Stomach (tissue), 4 donors: ENCODE measurements around the gene KDELR3.

Experiments used
- EP300 ChIP-seq: sonication (generic); formaldehyde crosslinking; IDR thresholded peaks from one replicate; pipeline ENCODE4 v1.6.1; 2017; ENCODE audit warnings: antibody characterized with exemption
- POLR2A ChIP-seq, 4 donors: fragments of 450-650 bp; IDR thresholded peaks; one replicate each; pipeline ENCODE4 v1.6.1; 2016; ENCODE audit warnings: antibody characterized with exemption in 4 of 4, control low read depth in 2 of 4, mild to moderate bottlenecking in 1 of 4, moderate library complexity in 1 of 4
- TF ChIP-seq, protein P1 (sequence below), 7 experiments: fragments of 450-650 bp in 4 of 7; fragments of 200-600 bp in 3 of 7; sonication (generic) in 3 of 7; IDR thresholded peaks; one replicate each; pipeline ENCODE4 v1.5.1; 2016 to 2019; ENCODE audit warnings: antibody characterized with exemption in 7 of 7, control low read depth in 2 of 7, mild to moderate bottlenecking in 1 of 7

DNA sequence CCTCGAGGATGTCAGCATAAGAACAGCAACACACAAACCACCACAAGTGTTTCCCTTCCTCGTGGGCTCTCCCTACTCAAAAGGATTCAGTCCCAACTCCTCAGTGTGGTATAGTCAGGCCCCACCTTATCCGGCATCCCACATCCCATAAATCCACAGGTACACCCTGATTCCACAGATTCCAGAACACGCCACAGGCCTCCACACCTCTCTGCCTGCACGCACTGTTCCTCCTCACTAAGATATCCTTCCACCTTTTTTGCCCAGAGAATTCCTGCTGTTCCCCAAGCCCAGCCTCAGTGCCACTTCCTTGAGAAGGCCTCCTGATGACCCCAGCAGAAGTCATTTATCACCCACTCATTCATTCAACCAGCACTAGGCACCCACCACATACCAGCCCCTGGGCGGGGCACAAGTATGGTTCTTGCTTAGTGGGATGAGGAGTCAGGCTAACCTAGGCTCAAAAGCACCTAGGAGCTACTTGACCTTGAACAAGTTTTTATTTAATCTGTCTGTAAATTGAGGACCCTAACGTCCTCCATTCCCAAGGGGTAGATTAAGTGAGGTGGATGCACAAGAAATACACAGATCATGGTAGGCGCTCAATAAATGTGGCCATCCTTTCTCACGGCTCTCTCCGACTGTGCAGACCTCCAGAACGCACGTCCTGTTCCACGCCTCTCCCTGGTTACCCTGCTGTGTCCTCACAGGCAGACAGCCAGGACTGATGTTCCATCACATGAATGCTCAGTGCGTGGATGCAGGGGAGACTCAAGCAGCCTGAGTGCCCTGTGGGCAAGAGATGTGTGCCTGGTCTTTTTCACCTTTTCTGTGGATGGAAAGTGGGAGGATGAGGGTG lies 10.8 kb upstream of the KDELR3 start:
- TF ChIP-seq, protein P1, sequence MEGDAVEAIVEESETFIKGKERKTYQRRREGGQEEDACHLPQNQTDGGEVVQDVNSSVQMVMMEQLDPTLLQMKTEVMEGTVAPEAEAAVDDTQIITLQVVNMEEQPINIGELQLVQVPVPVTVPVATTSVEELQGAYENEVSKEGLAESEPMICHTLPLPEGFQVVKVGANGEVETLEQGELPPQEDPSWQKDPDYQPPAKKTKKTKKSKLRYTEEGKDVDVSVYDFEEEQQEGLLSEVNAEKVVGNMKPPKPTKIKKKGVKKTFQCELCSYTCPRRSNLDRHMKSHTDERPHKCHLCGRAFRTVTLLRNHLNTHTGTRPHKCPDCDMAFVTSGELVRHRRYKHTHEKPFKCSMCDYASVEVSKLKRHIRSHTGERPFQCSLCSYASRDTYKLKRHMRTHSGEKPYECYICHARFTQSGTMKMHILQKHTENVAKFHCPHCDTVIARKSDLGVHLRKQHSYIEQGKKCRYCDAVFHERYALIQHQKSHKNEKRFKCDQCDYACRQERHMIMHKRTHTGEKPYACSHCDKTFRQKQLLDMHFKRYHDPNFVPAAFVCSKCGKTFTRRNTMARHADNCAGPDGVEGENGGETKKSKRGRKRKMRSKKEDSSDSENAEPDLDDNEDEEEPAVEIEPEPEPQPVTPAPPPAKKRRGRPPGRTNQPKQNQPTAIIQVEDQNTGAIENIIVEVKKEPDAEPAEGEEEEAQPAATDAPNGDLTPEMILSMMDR (IDR thresholded peaks at IDR 0.05): no peak
- TF ChIP-seq POLR2A (IDR thresholded peaks at IDR 0.05): no peak
- TF ChIP-seq EP300: no peak
